Stomach (tissue), 4 donors: Measurements from ENCODE around the gene CITED4.

Source experiments
- CTCF ChIP-seq, 7 experiments: fragments of 450-650 bp in 4 of 7; fragments of 200-600 bp in 3 of 7; sonication (generic) in 3 of 7; IDR thresholded peaks; one replicate each; pipeline ENCODE4 v1.5.1; 2016 to 2019; ENCODE audit warnings: antibody characterized with exemption in 7 of 7, control low read depth in 2 of 7, mild to moderate bottlenecking in 1 of 7
- POLR2A ChIP-seq, 4 donors: fragments of 450-650 bp; IDR thresholded peaks; one replicate each; pipeline ENCODE4 v1.6.1; 2016; ENCODE audit warnings: antibody characterized with exemption in 4 of 4, control low read depth in 2 of 4, mild to moderate bottlenecking in 1 of 4, moderate library complexity in 1 of 4

- TF ChIP-seq POLR2A (IDR thresholded peaks at IDR 0.05) (no peak), CTCF (IDR thresholded peaks at IDR 0.05) (no peak)
These were observed 22.2 kb downstream of the CITED4 start for GRCh38 chr1:40839943-40840335.
